WI38 (cell line): Measurements from ENCODE around the gene XPO4.
"Not testable (repeated sequence)": the region's sequence is repeated elsewhere in the genome, so short reads cannot be mapped to it uniquely, and the experiment has no call there.

Experiments
- H3K4me3 ChIP-seq: 2 replicates; pipeline ENCODE4 v1.5.1; 2011; ENCODE audit warnings: low read depth, mild to moderate bottlenecking, control low read depth, low read length
- TF ChIP-seq, protein P1 (sequence below): IDR thresholded peaks from 2 replicates; pipeline ENCODE4 v1.5.1; 2012; ENCODE audit warnings: low read depth, mild to moderate bottlenecking, control low read depth, low read length

XPO4 gene

GRCh38 chr13:20877902-20878301 lies 24.6 kb downstream of the XPO4 start:
- TF ChIP-seq, protein P1, sequence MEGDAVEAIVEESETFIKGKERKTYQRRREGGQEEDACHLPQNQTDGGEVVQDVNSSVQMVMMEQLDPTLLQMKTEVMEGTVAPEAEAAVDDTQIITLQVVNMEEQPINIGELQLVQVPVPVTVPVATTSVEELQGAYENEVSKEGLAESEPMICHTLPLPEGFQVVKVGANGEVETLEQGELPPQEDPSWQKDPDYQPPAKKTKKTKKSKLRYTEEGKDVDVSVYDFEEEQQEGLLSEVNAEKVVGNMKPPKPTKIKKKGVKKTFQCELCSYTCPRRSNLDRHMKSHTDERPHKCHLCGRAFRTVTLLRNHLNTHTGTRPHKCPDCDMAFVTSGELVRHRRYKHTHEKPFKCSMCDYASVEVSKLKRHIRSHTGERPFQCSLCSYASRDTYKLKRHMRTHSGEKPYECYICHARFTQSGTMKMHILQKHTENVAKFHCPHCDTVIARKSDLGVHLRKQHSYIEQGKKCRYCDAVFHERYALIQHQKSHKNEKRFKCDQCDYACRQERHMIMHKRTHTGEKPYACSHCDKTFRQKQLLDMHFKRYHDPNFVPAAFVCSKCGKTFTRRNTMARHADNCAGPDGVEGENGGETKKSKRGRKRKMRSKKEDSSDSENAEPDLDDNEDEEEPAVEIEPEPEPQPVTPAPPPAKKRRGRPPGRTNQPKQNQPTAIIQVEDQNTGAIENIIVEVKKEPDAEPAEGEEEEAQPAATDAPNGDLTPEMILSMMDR = no peak
- H3K4me3 ChIP-seq = no peak overlapping the region

DNA sequence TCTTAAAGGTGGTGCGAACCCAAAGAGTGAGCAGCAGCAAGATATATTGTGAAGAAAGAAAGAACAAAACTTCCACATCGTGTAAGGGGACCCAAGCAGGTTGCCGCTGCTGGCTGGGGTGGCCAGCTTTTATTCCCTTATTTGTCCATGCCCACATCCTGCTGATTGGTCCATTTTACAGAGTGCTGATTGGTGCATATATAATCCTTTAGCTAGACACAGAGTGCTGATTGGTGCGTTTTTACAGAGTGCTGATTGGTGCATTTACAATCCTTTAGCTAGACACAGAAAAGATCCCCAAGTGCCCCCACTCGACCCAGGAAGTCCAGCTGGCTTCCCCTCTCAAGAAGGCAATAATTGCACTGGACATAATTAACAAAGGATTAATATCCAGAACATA lies 25.7 kb downstream of the XPO4 start:
- not testable (repeated sequence) for H3K4me3 ChIP-seq

DNA sequence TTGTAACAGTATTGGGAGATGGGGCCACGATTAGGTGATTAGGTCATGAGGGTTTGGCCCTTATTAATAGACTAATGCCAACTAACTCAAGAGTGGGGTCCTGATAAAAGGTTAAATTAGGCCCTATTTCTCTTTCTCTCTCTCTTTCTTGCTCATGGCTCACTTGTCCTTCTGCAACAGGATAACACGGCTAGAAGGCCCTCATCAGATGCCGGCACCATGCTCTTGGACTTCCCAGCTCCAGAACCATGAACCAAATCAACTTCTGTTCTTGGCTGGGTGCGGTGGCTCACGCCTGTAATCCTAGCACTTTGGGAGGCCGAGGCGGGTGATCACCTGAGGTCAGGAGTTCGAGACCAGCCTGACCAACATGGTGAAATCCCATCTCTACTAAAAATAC lies 28.1 kb downstream of the XPO4 start:
- not testable (repeated sequence) for H3K4me3 ChIP-seq

DNA sequence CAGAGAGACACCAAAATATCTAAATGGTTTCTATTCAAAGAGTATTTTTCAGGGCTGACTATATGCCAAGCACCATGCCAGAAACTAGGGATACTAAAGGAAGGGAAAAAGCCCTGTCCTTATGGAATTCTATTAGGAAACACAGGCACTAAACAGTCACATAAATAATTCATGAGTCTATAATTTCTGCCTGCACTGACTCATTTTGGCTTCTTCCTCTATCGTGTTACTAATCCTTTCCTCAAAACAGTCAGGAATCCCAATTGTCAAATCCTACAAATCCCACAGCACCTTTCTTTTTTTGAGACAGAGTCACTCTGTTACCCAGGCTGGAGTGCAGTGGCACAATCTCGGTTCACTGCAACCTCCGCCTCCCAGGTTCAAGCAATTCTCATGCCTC lies 29.2 kb downstream of the XPO4 start:
- TF ChIP-seq, protein P1 = no peak
- H3K4me3 ChIP-seq = no peak overlapping the region

GRCh38 chr13:20870829-20871228 lies 31.7 kb downstream of the XPO4 start:
- TF ChIP-seq, protein P1 = no peak
- no peak overlapping the region for H3K4me3 ChIP-seq

- no peak overlapping the region for H3K4me3 ChIP-seq
- TF ChIP-seq, protein P1 = no peak
Measured at GRCh38 chr13:20869540-20869939, 33.0 kb downstream of the XPO4 start.

GRCh38 chr13:20867408-20867807 lies 35.1 kb downstream of the XPO4 start:
- H3K4me3 ChIP-seq = no peak overlapping the region
- TF ChIP-seq, protein P1 = no peak

- not testable (repeated sequence) for H3K4me3 ChIP-seq
Measured at GRCh38 chr13:20861666-20862065, 40.9 kb downstream of the XPO4 start.

GRCh38 chr13:20860844-20861243 lies 41.7 kb downstream of the XPO4 start:
- no peak overlapping the region for H3K4me3 ChIP-seq
- TF ChIP-seq, protein P1 = no peak
